Tibial nerve (tissue), 4 donors: ENCODE results near the gene PPP6C.
"Not testable (repeated sequence)": the region's sequence is repeated elsewhere in the genome, so short reads cannot be mapped to it uniquely, and the experiment has no call there.

ENCODE experiments used
- EP300 ChIP-seq, 2 donors: sonication (generic); formaldehyde crosslinking; IDR thresholded peaks; one replicate each; pipeline ENCODE4 v1.6.1; 2017; ENCODE audit warnings: antibody characterized with exemption in 2 of 2, mild to moderate bottlenecking in 1 of 2
- POLR2A ChIP-seq, 2 donors: fragments of 450-650 bp; IDR thresholded peaks; one replicate each; pipeline ENCODE4 v1.6.1; 2017; ENCODE audit warnings: antibody characterized with exemption in 2 of 2, mild to moderate bottlenecking in 2 of 2, moderate library complexity in 2 of 2
- TF ChIP-seq, protein P1 (sequence below), 5 experiments: fragments of 200-600 bp in 3 of 5; fragments of 450-650 bp in 2 of 5; sonication (generic) in 3 of 5; IDR thresholded peaks; one replicate each; pipeline ENCODE4 v1.5.1; 2016 to 2019; ENCODE audit warnings: antibody characterized with exemption in 5 of 5, mild to moderate bottlenecking in 3 of 5, moderate library complexity in 2 of 5

DNA sequence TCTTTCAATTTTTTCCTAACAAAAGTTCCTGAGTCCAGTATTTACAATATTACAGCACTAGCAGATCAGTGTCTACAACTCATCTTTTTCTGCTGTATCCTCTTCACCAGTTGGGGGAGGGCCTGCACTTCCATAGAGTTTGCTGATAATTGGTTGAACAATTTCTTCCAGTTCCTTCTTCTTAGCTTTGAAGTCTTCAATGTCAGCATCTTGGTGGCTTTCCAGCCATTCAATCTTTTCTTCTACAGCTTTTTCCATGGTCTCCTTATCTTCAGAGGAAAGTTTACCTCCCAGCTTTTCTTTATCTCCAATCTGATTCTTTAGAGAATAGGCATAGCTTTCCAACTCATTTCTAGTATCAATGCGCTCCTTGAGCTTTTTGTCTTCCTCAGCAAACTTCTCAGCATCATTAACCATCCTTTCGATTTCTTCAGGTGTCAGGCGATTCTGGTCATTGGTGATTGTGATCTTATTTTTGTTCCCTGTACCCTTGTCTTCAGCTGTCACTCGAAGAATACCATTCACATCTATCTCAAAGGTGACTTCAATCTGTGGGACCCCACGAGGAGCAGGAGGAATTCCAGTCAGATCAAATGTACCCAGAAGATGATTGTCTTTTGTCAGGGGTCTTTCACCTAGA, 47.0 kb upstream of the PPP6C start:
- TF ChIP-seq, protein P1, sequence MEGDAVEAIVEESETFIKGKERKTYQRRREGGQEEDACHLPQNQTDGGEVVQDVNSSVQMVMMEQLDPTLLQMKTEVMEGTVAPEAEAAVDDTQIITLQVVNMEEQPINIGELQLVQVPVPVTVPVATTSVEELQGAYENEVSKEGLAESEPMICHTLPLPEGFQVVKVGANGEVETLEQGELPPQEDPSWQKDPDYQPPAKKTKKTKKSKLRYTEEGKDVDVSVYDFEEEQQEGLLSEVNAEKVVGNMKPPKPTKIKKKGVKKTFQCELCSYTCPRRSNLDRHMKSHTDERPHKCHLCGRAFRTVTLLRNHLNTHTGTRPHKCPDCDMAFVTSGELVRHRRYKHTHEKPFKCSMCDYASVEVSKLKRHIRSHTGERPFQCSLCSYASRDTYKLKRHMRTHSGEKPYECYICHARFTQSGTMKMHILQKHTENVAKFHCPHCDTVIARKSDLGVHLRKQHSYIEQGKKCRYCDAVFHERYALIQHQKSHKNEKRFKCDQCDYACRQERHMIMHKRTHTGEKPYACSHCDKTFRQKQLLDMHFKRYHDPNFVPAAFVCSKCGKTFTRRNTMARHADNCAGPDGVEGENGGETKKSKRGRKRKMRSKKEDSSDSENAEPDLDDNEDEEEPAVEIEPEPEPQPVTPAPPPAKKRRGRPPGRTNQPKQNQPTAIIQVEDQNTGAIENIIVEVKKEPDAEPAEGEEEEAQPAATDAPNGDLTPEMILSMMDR (IDR thresholded peaks at IDR 0.05): not testable (repeated sequence)
- TF ChIP-seq EP300, POLR2A (IDR thresholded peaks at IDR 0.05): not testable (repeated sequence)
